Activated T-helper 2 cell treated with anti-CD3 and anti-CD28 coated beads, Interferon-gamma antibody, Interleukin-2, Interleukin-4, amounts not matched to agents 10 μg/mL and 5 μg/mL and 100 μg/mL, durations not matched to agents 14 hours and 24 hours and 36 hours (primary cell): ENCODE results near the gene GRHL1. TPM values are rescaled to one million over a fixed set of nuclear protein-coding genes. Genes with fewer than 3 reads are reported as not detected.

Experiments
- DNase-seq: peaks from one replicate; pipeline ENCODE4 v3.0.0; 2021; ENCODE audit warnings: low spot score
- H3K27ac Mint-ChIP-seq: one replicate; pipeline ENCODE4 v1.8.0; 2021; ENCODE audit warnings: mixed read lengths
- H3K27me3 Mint-ChIP-seq: one replicate; pipeline ENCODE4 v1.8.0; 2021; ENCODE audit warnings: low read depth, mixed read lengths
- H3K36me3 Mint-ChIP-seq: one replicate; pipeline ENCODE4 v1.8.0; 2021; ENCODE audit warnings: low read depth, mixed read lengths
- H3K4me1 Mint-ChIP-seq: one replicate; pipeline ENCODE4 v1.8.0; 2021; ENCODE audit warnings: low read depth, mixed read lengths
- H3K4me3 Mint-ChIP-seq: one replicate; pipeline ENCODE4 v1.8.0; 2021; ENCODE audit warnings: low read depth, mild to moderate bottlenecking, moderate library complexity, mixed read lengths
- H3K9me3 Mint-ChIP-seq: one replicate; pipeline ENCODE4 v1.8.0; 2021; ENCODE audit warnings: mixed read lengths
- intact Hi-C: fragments of 100-400 bp; cut with micrococcal nuclease; formaldehyde crosslinking; loops from one replicate; pipeline ENCODE4 v1.15.1; 2023
- total RNA-seq: library from RNA; stranded (reverse); gene quantifications from 2 replicates; pipeline ENCODE4 v1.2.3, GENCODE V29; 2022

The GRHL1 gene
- total RNA-seq, 1 donor from 2014 or later = 1.4 TPM

DNA sequence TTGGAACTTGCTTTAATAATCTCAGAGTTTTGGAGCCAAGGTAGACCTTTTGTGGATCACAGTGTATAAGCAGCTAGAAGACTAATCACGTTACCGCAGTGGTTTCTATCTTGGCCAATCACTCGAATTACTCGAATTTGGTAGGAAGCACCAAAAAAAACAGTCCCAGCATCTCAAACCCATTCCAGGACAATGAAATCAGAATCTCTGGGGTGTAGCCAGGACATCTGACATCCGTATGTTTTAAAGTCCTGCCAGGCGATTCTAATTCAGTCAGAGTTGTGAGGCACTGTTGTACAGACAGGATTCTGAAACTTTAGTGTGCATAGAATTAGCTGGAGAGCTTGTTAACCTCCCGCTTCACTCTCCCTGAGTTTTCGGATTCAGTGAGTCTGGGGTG lies 30.8 kb downstream of the GRHL1 start:
- Mint-ChIP-seq H3K9me3 (peaks cover 8% of the 10 kb centered on the region), H3K4me1 (peaks cover 22% of the 10 kb centered on the region), H3K27ac (no peak overlapping the region), H3K27me3 (peaks cover 21% of the 10 kb centered on the region), H3K4me3 (no peak overlapping the region), H3K36me3 (peaks cover 7% of the 10 kb centered on the region)
- no peak for DNase-seq
- intact Hi-C loops = loop anchor here (5.0 kb wide), 1 partner anchor 85 kb away; no protein-coding TSS in a partner anchor

GRCh38 chr2:9982891-9983290 lies 31.4 kb downstream of the GRHL1 start:
- no peak for DNase-seq
- peaks cover 20% of the 10 kb centered on the region for H3K4me1 Mint-ChIP-seq
- H3K36me3 Mint-ChIP-seq = peaks cover 5% of the 10 kb centered on the region
- H3K27ac Mint-ChIP-seq = no peak overlapping the region
- intact Hi-C loops = loop anchor here (5.0 kb wide), 1 partner anchor 86 kb away; no protein-coding TSS in a partner anchor
- peaks cover 21% of the 10 kb centered on the region for H3K27me3 Mint-ChIP-seq
- H3K9me3 Mint-ChIP-seq = peaks cover 4% of the 10 kb centered on the region
- no peak overlapping the region for H3K4me3 Mint-ChIP-seq

- H3K36me3 Mint-ChIP-seq = no peaks in the 10 kb centered on the region
- H3K27ac Mint-ChIP-seq = no peak overlapping the region
- intact Hi-C loops = loop anchor here (1.0 to 5.0 kb wide), 3 partner anchors 7 to 86 kb away; no protein-coding TSS in a partner anchor
- peaks cover 21% of the 10 kb centered on the region for H3K27me3 Mint-ChIP-seq
- peaks cover 15% of the 10 kb centered on the region for H3K4me1 Mint-ChIP-seq
- H3K9me3 Mint-ChIP-seq = no peaks in the 10 kb centered on the region
- no peak for DNase-seq
- H3K4me3 Mint-ChIP-seq = no peak overlapping the region
These were observed 32.1 kb downstream of the GRHL1 start for GRCh38 chr2:9983401-9984216.

DNA sequence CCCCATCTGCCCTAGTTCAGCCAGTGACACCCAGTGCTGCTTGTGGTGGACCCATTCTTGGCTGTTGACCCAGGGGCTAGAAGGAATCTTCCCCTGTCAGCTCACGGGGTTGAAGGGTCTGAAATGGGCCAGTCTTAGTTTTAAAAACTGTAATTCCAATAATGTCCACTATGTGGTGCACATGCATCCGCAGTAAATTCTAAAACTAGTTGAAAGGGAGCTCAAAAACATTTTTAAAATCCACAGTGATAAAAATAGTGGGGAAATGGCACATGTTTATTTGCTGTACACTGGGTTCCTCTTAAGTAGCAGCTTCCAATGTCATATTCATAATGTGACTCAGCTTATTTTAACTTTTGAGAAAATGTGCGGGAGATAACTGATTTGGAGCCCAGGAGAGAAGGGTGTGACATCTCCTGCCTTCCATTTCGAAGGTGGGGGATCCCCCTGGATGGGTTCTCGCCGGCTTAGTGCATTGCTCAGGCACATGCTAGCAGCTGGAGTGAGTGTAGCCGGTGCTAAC lies 32.8 kb downstream of the GRHL1 start:
- Mint-ChIP-seq H3K27ac (no peak overlapping the region), H3K4me1 (peaks cover 15% of the 10 kb centered on the region), H3K4me3 (no peak overlapping the region), H3K27me3 (peaks cover 21% of the 10 kb centered on the region), H3K36me3 (no peaks in the 10 kb centered on the region), H3K9me3 (no peaks in the 10 kb centered on the region)
- intact Hi-C loops = loop anchor here (1.0 to 5.0 kb wide), 3 partner anchors 8 to 87 kb away; no protein-coding TSS in a partner anchor
- no peak for DNase-seq

DNA sequence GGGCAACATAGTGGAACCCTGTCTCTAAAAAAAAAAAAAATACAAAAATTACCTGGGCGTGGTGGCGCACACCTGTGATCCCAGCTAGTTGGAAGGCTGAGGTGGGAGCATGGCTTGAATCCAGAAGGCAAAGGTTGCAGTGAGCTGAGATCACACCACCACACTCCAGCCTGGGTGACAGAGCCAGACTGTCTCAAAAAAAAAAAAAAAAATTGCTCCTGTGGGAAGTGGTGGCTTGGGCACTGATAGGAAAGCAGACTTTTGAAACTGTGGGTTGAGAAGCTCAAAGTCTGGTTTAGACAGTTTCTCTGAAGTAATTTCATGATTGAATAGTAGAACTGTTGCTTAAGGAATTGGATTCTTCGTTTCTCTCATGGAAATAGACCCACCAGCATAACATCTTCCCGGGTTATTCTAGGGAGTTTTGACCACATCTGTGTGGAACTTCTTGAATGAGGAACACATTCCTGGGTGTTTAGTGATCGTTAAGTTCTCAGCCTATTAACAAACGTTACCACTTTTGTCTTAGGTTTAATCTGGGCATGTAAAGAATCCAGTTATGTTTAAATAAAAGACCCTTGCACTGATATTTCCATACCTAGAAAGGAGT lies 33.5 kb downstream of the GRHL1 start:
- peaks cover 11% of the 10 kb centered on the region for H3K4me1 Mint-ChIP-seq
- H3K9me3 Mint-ChIP-seq = no peaks in the 10 kb centered on the region
- peaks cover 20% of the 10 kb centered on the region for H3K27me3 Mint-ChIP-seq

GRCh38 chr2:9985531-9986328 lies 34.2 kb downstream of the GRHL1 start:
- H3K27ac Mint-ChIP-seq = no peak overlapping the region
- H3K9me3 Mint-ChIP-seq = no peaks in the 10 kb centered on the region
- no peak overlapping the region for H3K4me3 Mint-ChIP-seq
- H3K36me3 Mint-ChIP-seq = no peaks in the 10 kb centered on the region
- peaks cover 5% of the 10 kb centered on the region for H3K4me1 Mint-ChIP-seq
- peaks cover 15% of the 10 kb centered on the region for H3K27me3 Mint-ChIP-seq
- no peak for DNase-seq
- intact Hi-C loops = no loop called here

More for the DNA sequence above, 33.5 kb downstream of the GRHL1 start:
- Mint-ChIP-seq H3K4me3 (no peak overlapping the region), H3K27ac (no peak overlapping the region), H3K36me3 (no peaks in the 10 kb centered on the region)
- no peak for DNase-seq
- intact Hi-C loops = loop anchor here (1.0 to 5.0 kb wide), 3 partner anchors 9 to 88 kb away; no protein-coding TSS in a partner anchor

GRCh38 chr2:9988320-9988719 lies 36.8 kb downstream of the GRHL1 start:
- Mint-ChIP-seq H3K9me3 (no peaks in the 10 kb centered on the region), H3K27ac (no peak overlapping the region), H3K4me1 (peaks cover 6% of the 10 kb centered on the region), H3K27me3 (peaks cover 7% of the 10 kb centered on the region), H3K36me3 (no peaks in the 10 kb centered on the region), H3K4me3 (no peak overlapping the region)
- intact Hi-C loops = no loop called here
- no peak for DNase-seq

GRCh38 chr2:9990736-9991135 lies 39.2 kb downstream of the GRHL1 start:
- intact Hi-C loops = no loop called here
- no peak for DNase-seq
- Mint-ChIP-seq H3K27ac (no peak overlapping the region), H3K27me3 (peaks cover 14% of the 10 kb centered on the region), H3K4me3 (no peak overlapping the region), H3K9me3 (no peaks in the 10 kb centered on the region), H3K4me1 (peaks cover 8% of the 10 kb centered on the region), H3K36me3 (no peaks in the 10 kb centered on the region)

- peaks cover 14% of the 10 kb centered on the region for H3K27me3 Mint-ChIP-seq
- no peaks in the 10 kb centered on the region for H3K36me3 Mint-ChIP-seq
- H3K4me1 Mint-ChIP-seq = peaks cover 8% of the 10 kb centered on the region
- no peak overlapping the region for H3K4me3 Mint-ChIP-seq
- H3K9me3 Mint-ChIP-seq = no peaks in the 10 kb centered on the region
- DNase-seq = no peak
- intact Hi-C loops = no loop called here
- H3K27ac Mint-ChIP-seq = no peak overlapping the region
These were observed 39.7 kb downstream of the GRHL1 start for GRCh38 chr2:9991221-9991620.

DNA sequence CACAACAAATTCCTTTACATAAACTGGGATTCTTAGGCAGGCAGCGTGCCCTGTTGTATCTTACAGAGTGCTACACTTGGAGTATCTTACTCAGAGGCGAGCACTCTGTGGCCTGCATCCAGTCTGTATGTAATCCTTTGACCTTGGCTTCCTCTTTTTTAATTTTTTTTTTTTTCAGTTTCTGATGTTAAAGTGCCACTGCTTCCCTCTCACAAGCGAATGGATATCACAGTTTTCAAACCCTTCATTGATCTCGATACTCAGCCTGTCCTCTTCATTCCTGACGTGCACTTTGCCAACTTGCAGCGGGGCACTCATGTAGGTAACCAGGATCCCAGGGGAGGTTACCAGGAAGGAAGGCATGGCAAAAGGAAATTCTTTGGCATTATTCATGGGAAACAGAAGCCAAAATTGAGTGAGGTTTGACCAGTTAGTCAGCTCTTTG lies 40.4 kb downstream of the GRHL1 start:
- intact Hi-C loops = no loop called here
- no peak for DNase-seq
- no peaks in the 10 kb centered on the region for H3K9me3 Mint-ChIP-seq
- peaks cover 8% of the 10 kb centered on the region for H3K4me1 Mint-ChIP-seq
- H3K4me3 Mint-ChIP-seq = no peak overlapping the region
- H3K36me3 Mint-ChIP-seq = no peaks in the 10 kb centered on the region
- no peak overlapping the region for H3K27ac Mint-ChIP-seq
- H3K27me3 Mint-ChIP-seq = peaks cover 14% of the 10 kb centered on the region

- no peak overlapping the region for H3K4me3 Mint-ChIP-seq
- peaks cover 8% of the 10 kb centered on the region for H3K4me1 Mint-ChIP-seq
- H3K36me3 Mint-ChIP-seq = no peaks in the 10 kb centered on the region
- no peak overlapping the region for H3K27ac Mint-ChIP-seq
- no peaks in the 10 kb centered on the region for H3K9me3 Mint-ChIP-seq
- no peak for DNase-seq
- H3K27me3 Mint-ChIP-seq = peaks cover 14% of the 10 kb centered on the region
- intact Hi-C loops = no loop called here
These were observed 41.1 kb downstream of the GRHL1 start for GRCh38 chr2:9992427-9993187.
